GM23338 (cell line): Measurements from ENCODE around the gene HOMER1. TPM values are rescaled to one million over a fixed set of nuclear protein-coding genes. Genes with fewer than 3 reads are reported as not detected.

ENCODE experiments used
- ATAC-seq: fragments of 200-7000 bp; cut with Tn5 transposase; 3 replicates; pipeline ENCODE4 v1.9.1; 2020
- DNase-seq: peaks from one replicate; pipeline ENCODE4 v3.0.0-alpha.2; 2015; ENCODE audit warnings: low spot score
- H2AFZ ChIP-seq: fragments of 200-600 bp; sonication (generic); 2 replicates; pipeline ENCODE4 v1.8.0; 2016; ENCODE audit warnings: antibody characterized with exemption, mild to moderate bottlenecking, moderate library complexity
- H3F3A ChIP-seq: fragments of 200-600 bp; sonication (generic); replicated peaks from 2 replicates; pipeline ENCODE4 v1.8.0; 2017; ENCODE audit warnings: antibody characterized with exemption, mixed run types, low read depth
- H3K27ac ChIP-seq: fragments of 200-600 bp; sonication (generic); 2 replicates; pipeline ENCODE4 v1.6.1; 2016; ENCODE audit warnings: low read depth
- H3K27me3 ChIP-seq: fragments of 200-600 bp; sonication (generic); 2 replicates; pipeline ENCODE4 v1.8.0; 2016; ENCODE audit warnings: mild to moderate bottlenecking, mixed run types, moderate library complexity; ENCODE audit not compliant: insufficient read depth
- H3K36me3 ChIP-seq: fragments of 200-600 bp; sonication (generic); 2 replicates; pipeline ENCODE4 v1.8.0; 2016; ENCODE audit warnings: mild to moderate bottlenecking; ENCODE audit not compliant: insufficient read depth
- H3K4me1 ChIP-seq: fragments of 200-600 bp; sonication (generic); 2 replicates; pipeline ENCODE4 v1.8.0; 2016; ENCODE audit warnings: mild to moderate bottlenecking, moderate library complexity; ENCODE audit not compliant: insufficient read depth
- H3K4me2 ChIP-seq: fragments of 200-600 bp; sonication (generic); 2 replicates; pipeline ENCODE4 v1.7.1; 2017; ENCODE audit warnings: mixed run types
- H3K4me3 ChIP-seq: fragments of 200-600 bp; sonication (generic); 2 replicates; pipeline ENCODE4 v1.6.1; 2016; ENCODE audit warnings: mixed run types
- H3K79me2 ChIP-seq: fragments of 200-600 bp; sonication (generic); replicated peaks from 2 replicates; pipeline ENCODE4 v1.8.0; 2017; ENCODE audit warnings: mild to moderate bottlenecking; ENCODE audit not compliant: insufficient read depth
- H3K9me2 ChIP-seq: fragments of 200-600 bp; sonication (generic); 2 replicates; pipeline ENCODE4 v1.8.0; 2017; ENCODE audit not compliant: insufficient read depth
- H4K20me1 ChIP-seq: fragments of 200-600 bp; sonication (generic); replicated peaks from 2 replicates; pipeline ENCODE4 v1.8.0; 2017; ENCODE audit warnings: mild to moderate bottlenecking; ENCODE audit not compliant: insufficient read depth
- H3K27ac Mint-ChIP-seq: 2 replicates; pipeline ENCODE4 v1.8.0; 2020; ENCODE audit warnings: inconsistent platforms, mild to moderate bottlenecking, moderate library complexity, mixed read lengths
- H3K27me3 Mint-ChIP-seq: 3 replicates; pipeline ENCODE4 v1.8.0; 2022; ENCODE audit warnings: low read depth, mild to moderate bottlenecking, moderate library complexity, mixed read lengths, inconsistent platforms; ENCODE audit not compliant: insufficient read depth, poor library complexity
- H3K36me3 Mint-ChIP-seq: 3 replicates; pipeline ENCODE4 v1.8.0; 2021; ENCODE audit warnings: low read depth, mild to moderate bottlenecking, inconsistent platforms, moderate library complexity, mixed read lengths
- H3K4me1 Mint-ChIP-seq: 3 replicates; pipeline ENCODE4 v1.8.0; 2020; ENCODE audit warnings: mild to moderate bottlenecking, inconsistent platforms, mixed read lengths
- H3K4me3 Mint-ChIP-seq: 3 replicates; pipeline ENCODE4 v1.8.0; 2021; ENCODE audit warnings: moderate library complexity, mild to moderate bottlenecking, inconsistent platforms, mixed read lengths
- H3K9me3 Mint-ChIP-seq: 3 replicates; pipeline ENCODE4 v1.8.0; 2020; ENCODE audit warnings: moderate library complexity, mild to moderate bottlenecking, inconsistent platforms, mixed read lengths
- CTCF ChIP-seq, 2 experiments: fragments of 200-600 bp in 1 of 2; sonication (generic) in 1 of 2; conservative IDR thresholded peaks; 2 replicates each; pipeline versions ENCODE4 v1.5.1 to v1.6.1; 2016 to 2017; ENCODE audit warnings: antibody characterized with exemption in 2 of 2, low read depth in 2 of 2, mild to moderate bottlenecking in 2 of 2, moderate library complexity in 1 of 2
- ETS1 ChIP-seq: IDR thresholded peaks from 2 replicates; pipeline ENCODE4 v1.6.1; 2016; ENCODE audit warnings: antibody characterized with exemption
- EZH2 ChIP-seq: fragments of 200-600 bp; sonication (generic); IDR thresholded peaks from one replicate; pipeline ENCODE4 v1.8.0; 2017; ENCODE audit warnings: antibody characterized with exemption, mild to moderate bottlenecking, low read depth; ENCODE audit not compliant: unreplicated experiment
- EZH2phosphoT487 ChIP-seq: fragments of 200-600 bp; sonication (generic); IDR thresholded peaks from one replicate; pipeline ENCODE4 v1.8.1; 2018; ENCODE audit warnings: antibody characterized with exemption; ENCODE audit not compliant: unreplicated experiment
- JUNB ChIP-seq: IDR thresholded peaks from one replicate; pipeline ENCODE4 v1.6.1; 2016; ENCODE audit warnings: antibody characterized with exemption; ENCODE audit not compliant: unreplicated experiment
- POLR2AphosphoS5 ChIP-seq: IDR thresholded peaks from 2 replicates; pipeline ENCODE4 v1.6.1; 2016; ENCODE audit warnings: antibody characterized with exemption, low read depth
- polyA plus RNA-seq: library from polyadenylated mRNA; unstranded; fragments of >200 nt; fragmentation: Nextera tagmentation; extraction: Ambion mirVana; gene quantifications from 2 replicates; pipeline ENCODE4 v1.2.1, GENCODE V29; 2016
- total RNA-seq: library from RNA; depleted of rRNA; stranded (reverse); fragments of >200 nt; shearing (Covaris generic); gene quantifications from 2 replicates; pipeline ENCODE4 v1.2.3, GENCODE V29; 2014

Gene HOMER1
- total and polyA plus RNA-seq, 2 experiments from 2014 or later = 45.1 to 80.3 TPM

- no peaks in the 10 kb centered on the region for H3F3A ChIP-seq
- peaks cover 91% of the 10 kb centered on the region for H3K79me2 ChIP-seq
- DNase-seq (no peak), ATAC-seq (no peak)
- no peaks in the 10 kb centered on the region for H3K36me3 ChIP-seq
- H3K27me3 ChIP-seq = no peaks in the 10 kb centered on the region
- H3K4me1 ChIP-seq = peaks cover 53% of the 10 kb centered on the region
- H3K4me1 Mint-ChIP-seq = peaks cover 60% of the 10 kb centered on the region
- no peaks in the 10 kb centered on the region for H3K27me3 Mint-ChIP-seq
- H4K20me1 ChIP-seq = peaks cover 21% of the 10 kb centered on the region
- TF ChIP-seq EZH2phosphoT487 = no peak
- peak; percentile 39 for TF ChIP-seq JUNB
- no peaks in the 10 kb centered on the region for H3K9me2 ChIP-seq
- H3K4me2 ChIP-seq = peak overlapping the region; percentile 84
- no peak overlapping the region for H3K27ac ChIP-seq
- no peaks in the 10 kb centered on the region for H3K9me3 Mint-ChIP-seq
- H3K27ac Mint-ChIP-seq = peak overlapping the region; percentile 4; the same call in 1 of the 2 replicates
- peaks cover under 1% of the 10 kb centered on the region; the same call in 1 of the 3 replicates for H3K36me3 Mint-ChIP-seq
- H2AFZ ChIP-seq = no peak overlapping the region
- H3K4me3 Mint-ChIP-seq = peak overlapping the region; percentile 40
- peak overlapping the region; percentile 76; the same call in 1 of the 2 replicates for H3K4me3 ChIP-seq
Observed at GRCh38 chr5:79508794-79509193, 5.1 kb downstream of the HOMER1 start.

- Histone ChIP-seq H2AFZ (no peak overlapping the region), H3K79me2 (peaks cover 96% of the 10 kb centered on the region)
- H3K4me3 Mint-ChIP-seq = peak overlapping the region; percentile 40
Observed at GRCh38 chr5:79508354-79508753, 5.6 kb downstream of the HOMER1 start.

More at GRCh38 chr5:79508354-79508753, 5.6 kb downstream of the HOMER1 start:
- Histone ChIP-seq H3K4me2 (peak overlapping the region; percentile 9; the same call in 1 of the 2 replicates), H3K27ac (0 out of 2 replicates have a peak overlapping the region, but pooled peaks have one; percentile 40), H3K36me3 (no peaks in the 10 kb centered on the region), H3K27me3 (no peaks in the 10 kb centered on the region), H3K4me3 (peak overlapping the region; percentile 76; the same call in 1 of the 2 replicates), H3K9me2 (no peaks in the 10 kb centered on the region), H3K4me1 (peaks cover 55% of the 10 kb centered on the region), H3F3A (no peaks in the 10 kb centered on the region), H4K20me1 (peaks cover 21% of the 10 kb centered on the region)
- DNase-seq (no peak), ATAC-seq (no peak)
- H3K27ac Mint-ChIP-seq = peak overlapping the region; percentile 4; the same call in 1 of the 2 replicates
- H3K36me3 Mint-ChIP-seq = peaks cover 3% of the 10 kb centered on the region; the same call in 1 of the 3 replicates
- TF ChIP-seq EZH2 (no peak), CTCF (conservative IDR thresholded peaks at IDR 0.05; ENCODE audit: low read depth in 2 of 2) (no peak), ETS1 (no peak), EZH2phosphoT487 (no peak), POLR2AphosphoS5 (no peak)
- H3K4me1 Mint-ChIP-seq = peaks cover 63% of the 10 kb centered on the region
- H3K27me3 Mint-ChIP-seq = no peaks in the 10 kb centered on the region
- H3K9me3 Mint-ChIP-seq = no peaks in the 10 kb centered on the region
